ENCODE results near the gene SERPINB6.

The SERPINB6 gene

GRCh38 chr6:2986722-2987221, 15.4 kb upstream of the SERPINB6 start:
- H3K9me3 ChIP-seq (ENCODE audit: low read depth, low read length): no peaks in the 10 kb centered on the region
- no peak overlapping the region for H3K27ac ChIP-seq
- no peaks in the 10 kb centered on the region for H3K36me3 ChIP-seq (ENCODE audit: insufficient read depth, low read length)
- DNase-seq (ENCODE audit: low read depth, low spot score): no peak
- H3K4me3 ChIP-seq: no peak overlapping the region
- TF ChIP-seq FOXP2 (optimal IDR thresholded peaks at IDR 0.05; ENCODE audit: control extremely low read depth, extremely low read length, insufficient read depth) (no peak), POLR2AphosphoS5 (IDR thresholded peaks at IDR 0.05; ENCODE audit: borderline replicate concordance, low read depth, low read length) (no peak), EZH2 (IDR thresholded peaks at IDR 0.05) (no peak)
- no peak overlapping the region for H3K9ac ChIP-seq (ENCODE audit: insufficient read length)

DNA sequence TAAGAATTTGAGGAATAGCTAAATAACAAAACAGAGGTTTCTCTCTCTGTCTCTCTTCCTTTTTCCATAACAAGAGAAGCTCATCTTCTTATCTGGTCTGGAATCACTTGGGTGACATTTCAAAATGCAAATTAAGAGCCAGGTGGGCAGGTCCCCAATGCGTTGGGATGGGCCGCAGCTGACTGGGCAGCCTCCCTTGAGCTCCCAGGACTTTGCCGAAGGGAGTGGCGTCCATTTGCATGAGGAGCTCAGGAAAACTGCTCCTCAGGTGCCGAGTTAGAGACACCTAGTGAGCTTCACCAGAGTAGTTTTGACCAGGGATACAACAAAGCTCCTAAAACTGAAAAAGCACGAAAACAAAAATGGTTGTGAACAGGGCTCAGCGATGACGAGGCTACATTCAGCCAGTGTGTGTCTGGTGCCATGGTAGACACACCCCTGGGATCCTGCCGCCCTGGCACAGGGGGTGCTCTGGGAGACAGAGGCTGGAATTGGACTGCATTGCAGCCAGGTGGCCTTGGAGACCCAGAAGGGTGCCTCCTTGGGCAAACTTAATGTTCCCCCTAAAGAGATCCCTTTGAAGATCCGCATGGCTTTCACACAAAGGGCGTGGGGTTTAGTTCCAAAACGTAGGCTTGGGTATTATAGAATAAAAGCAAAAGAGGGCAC, 13.5 kb upstream of the SERPINB6 start:
- no peaks in the 10 kb centered on the region for H3K36me3 ChIP-seq (ENCODE audit: insufficient read depth, low read length)
- no peak overlapping the region for H3K4me3 ChIP-seq
- TF ChIP-seq POLR2AphosphoS5 (IDR thresholded peaks at IDR 0.05; ENCODE audit: borderline replicate concordance, low read depth, low read length) (no peak), FOXP2 (optimal IDR thresholded peaks at IDR 0.05; ENCODE audit: control extremely low read depth, extremely low read length, insufficient read depth) (no peak), EZH2 (IDR thresholded peaks at IDR 0.05) (no peak)
- H3K27ac ChIP-seq: no peak overlapping the region
- H3K9ac ChIP-seq (ENCODE audit: insufficient read length): no peak overlapping the region
- no peak for DNase-seq (ENCODE audit: low read depth, low spot score)
- H3K9me3 ChIP-seq (ENCODE audit: low read depth, low read length): no peaks in the 10 kb centered on the region

DNA sequence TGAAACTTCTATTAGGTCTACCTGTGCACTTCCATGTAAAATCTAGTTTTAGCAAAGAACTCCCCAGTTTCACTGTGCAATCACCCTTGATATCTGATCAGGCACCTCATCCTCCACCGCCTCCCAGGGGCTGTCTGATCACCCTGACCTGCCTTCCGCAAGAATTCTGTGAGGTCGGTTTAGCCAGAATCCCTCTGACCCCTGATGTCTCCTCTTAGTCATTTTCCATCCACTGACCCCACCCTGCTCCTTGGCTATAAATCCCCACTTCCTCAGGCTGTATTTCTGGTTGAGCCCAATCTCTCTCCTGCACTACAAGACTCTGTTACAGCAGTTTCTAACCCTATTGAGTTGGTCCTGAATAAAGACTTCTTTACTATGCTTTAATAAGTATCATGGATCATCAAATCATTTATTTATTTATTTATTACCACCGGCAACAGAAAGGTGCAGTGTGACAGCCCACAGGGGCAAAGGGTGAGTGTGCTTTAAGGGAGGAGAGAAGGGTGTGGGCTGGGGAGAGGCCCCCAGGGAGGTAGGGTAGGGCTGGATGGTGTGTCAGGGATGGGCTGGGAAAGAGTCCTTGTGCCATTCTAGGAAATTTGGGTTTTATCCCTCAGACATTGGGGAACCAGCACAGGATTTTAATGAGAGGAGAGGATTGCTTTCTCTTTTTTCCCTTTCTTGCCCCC, 11.2 kb upstream of the SERPINB6 start:
- Histone ChIP-seq H3K4me3 (no peak overlapping the region), H3K36me3 (ENCODE audit: insufficient read depth, low read length) (no peaks in the 10 kb centered on the region), H3K27ac (no peak overlapping the region), H3K9me3 (ENCODE audit: low read depth, low read length) (no peaks in the 10 kb centered on the region), H3K9ac (ENCODE audit: insufficient read length) (no peak overlapping the region)
- no peak for DNase-seq (ENCODE audit: low read depth, low spot score)
- TF ChIP-seq POLR2AphosphoS5 (IDR thresholded peaks at IDR 0.05; ENCODE audit: borderline replicate concordance, low read depth, low read length): no peak
- TF ChIP-seq EZH2 (IDR thresholded peaks at IDR 0.05): no peak
- TF ChIP-seq FOXP2 (optimal IDR thresholded peaks at IDR 0.05; ENCODE audit: control extremely low read depth, extremely low read length, insufficient read depth): no peak

- Histone ChIP-seq H3K36me3 (ENCODE audit: insufficient read depth, low read length) (no peaks in the 10 kb centered on the region), H3K9me3 (ENCODE audit: low read depth, low read length) (no peaks in the 10 kb centered on the region), H3K4me3 (no peak overlapping the region), H3K9ac (ENCODE audit: insufficient read length) (no peak overlapping the region), H3K27ac (no peak overlapping the region)
- TF ChIP-seq POLR2AphosphoS5 (IDR thresholded peaks at IDR 0.05; ENCODE audit: borderline replicate concordance, low read depth, low read length) (no peak), EZH2 (IDR thresholded peaks at IDR 0.05) (no peak)
- no peak for DNase-seq (ENCODE audit: low read depth, low spot score)
These were observed 9.1 kb upstream of the SERPINB6 start for GRCh38 chr6:2980465-2980855.

- no peak for TF ChIP-seq POLR2AphosphoS5 (IDR thresholded peaks at IDR 0.05; ENCODE audit: borderline replicate concordance, low read depth, low read length)
- no peak for TF ChIP-seq FOXP2 (optimal IDR thresholded peaks at IDR 0.05; ENCODE audit: control extremely low read depth, extremely low read length, insufficient read depth)
- no peak for TF ChIP-seq EZH2 (IDR thresholded peaks at IDR 0.05)
- H3K4me3 ChIP-seq: no peak overlapping the region
- H3K9ac ChIP-seq (ENCODE audit: insufficient read length): no peak overlapping the region
- no peak overlapping the region for H3K27ac ChIP-seq
- no peaks in the 10 kb centered on the region for H3K9me3 ChIP-seq (ENCODE audit: low read depth, low read length)
- no peaks in the 10 kb centered on the region for H3K36me3 ChIP-seq (ENCODE audit: insufficient read depth, low read length)
- DNase-seq (ENCODE audit: low read depth, low spot score): no peak
These were observed 8.6 kb upstream of the SERPINB6 start for GRCh38 chr6:2979819-2980464.

DNA sequence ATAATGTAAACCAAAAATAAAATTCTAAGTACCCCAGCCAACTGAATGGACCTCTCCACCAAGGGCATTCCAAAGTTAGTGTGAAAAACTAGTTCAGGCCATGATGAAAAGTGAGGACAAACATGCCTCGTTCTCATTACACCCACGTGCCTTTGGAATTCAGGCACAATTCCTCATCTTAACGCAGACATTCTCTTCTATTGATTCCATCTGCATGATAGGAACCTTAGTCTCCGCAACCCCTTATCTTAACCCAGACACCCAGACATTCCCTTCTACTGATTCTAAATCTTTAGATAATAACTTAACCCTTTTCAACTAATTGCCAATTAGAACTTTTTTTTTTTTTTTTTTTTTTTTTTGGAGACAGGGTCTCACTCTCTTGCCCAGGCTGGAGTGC, 7.6 kb upstream of the SERPINB6 start:
- no peak overlapping the region for H3K27ac ChIP-seq
- TF ChIP-seq FOXP2 (optimal IDR thresholded peaks at IDR 0.05; ENCODE audit: control extremely low read depth, extremely low read length, insufficient read depth): no peak
- TF ChIP-seq POLR2AphosphoS5 (IDR thresholded peaks at IDR 0.05; ENCODE audit: borderline replicate concordance, low read depth, low read length): no peak
- TF ChIP-seq EZH2 (IDR thresholded peaks at IDR 0.05): no peak
- H3K9ac ChIP-seq (ENCODE audit: insufficient read length): no peak overlapping the region
- H3K9me3 ChIP-seq (ENCODE audit: low read depth, low read length): no peaks in the 10 kb centered on the region
- no peak for DNase-seq (ENCODE audit: low read depth, low spot score)
- no peaks in the 10 kb centered on the region for H3K36me3 ChIP-seq (ENCODE audit: insufficient read depth, low read length)
- no peak overlapping the region for H3K4me3 ChIP-seq

DNA sequence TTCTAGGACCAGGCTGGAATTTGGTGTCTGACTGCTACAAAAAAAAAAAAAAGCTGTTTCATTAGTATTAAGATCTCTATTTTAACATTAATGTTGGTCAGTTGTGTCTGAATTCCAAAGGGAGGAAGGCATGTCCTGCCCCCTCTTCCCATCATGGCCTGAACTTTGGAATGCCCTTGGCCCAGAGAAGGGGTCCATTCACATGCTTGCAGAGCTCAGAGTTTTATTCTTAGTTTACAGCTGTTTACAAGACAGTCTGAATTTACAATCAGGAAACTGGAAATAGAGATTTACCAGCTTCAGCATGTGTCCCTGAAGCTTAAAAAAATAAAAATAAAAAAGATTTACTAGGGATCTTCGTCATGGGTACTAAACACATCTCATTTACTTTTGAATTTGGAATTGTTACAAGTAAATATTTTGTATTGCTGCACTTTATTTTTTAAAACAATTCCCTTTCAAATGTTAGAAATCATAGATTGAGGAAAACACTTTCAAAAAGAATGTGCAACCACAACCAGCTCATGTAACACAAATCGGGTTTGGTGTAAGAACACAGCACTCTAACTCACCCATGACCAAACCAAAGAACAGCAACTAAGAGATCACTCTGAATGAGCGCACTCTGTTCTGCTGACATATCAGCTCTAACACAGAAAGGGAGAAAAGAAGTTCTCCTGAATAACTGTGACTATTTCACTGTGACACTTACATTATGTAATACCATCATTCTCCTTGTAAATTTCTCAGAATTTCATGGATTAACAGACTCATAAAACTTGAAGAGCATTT, 6.6 kb upstream of the SERPINB6 start:
- Histone ChIP-seq H3K9me3 (ENCODE audit: low read depth, low read length) (no peaks in the 10 kb centered on the region), H3K9ac (ENCODE audit: insufficient read length) (peak overlapping the region; percentile 28), H3K4me3 (0 out of 2 replicates have a peak overlapping the region, but pooled peaks have one; percentile 6), H3K27ac (peak overlapping the region; percentile 44; the same call in 1 of the 2 replicates), H3K36me3 (ENCODE audit: insufficient read depth, low read length) (no peaks in the 10 kb centered on the region)
- TF ChIP-seq FOXP2 (optimal IDR thresholded peaks at IDR 0.05; ENCODE audit: control extremely low read depth, extremely low read length, insufficient read depth) (no peak), EZH2 (IDR thresholded peaks at IDR 0.05) (no peak), POLR2AphosphoS5 (IDR thresholded peaks at IDR 0.05; ENCODE audit: borderline replicate concordance, low read depth, low read length) (no peak)
- DNase-seq (ENCODE audit: low read depth, low spot score): no peak

GRCh38 chr6:2977290-2977689, 5.9 kb upstream of the SERPINB6 start:
- H3K9ac ChIP-seq (ENCODE audit: insufficient read length): no peak overlapping the region
- H3K27ac ChIP-seq: no peak overlapping the region
- H3K9me3 ChIP-seq (ENCODE audit: low read depth, low read length): no peaks in the 10 kb centered on the region
- no peaks in the 10 kb centered on the region for H3K36me3 ChIP-seq (ENCODE audit: insufficient read depth, low read length)
- H3K4me3 ChIP-seq: no peak overlapping the region
- no peak for DNase-seq (ENCODE audit: low read depth, low spot score)
- no peak for TF ChIP-seq POLR2AphosphoS5 (IDR thresholded peaks at IDR 0.05; ENCODE audit: borderline replicate concordance, low read depth, low read length)
- TF ChIP-seq EZH2 (IDR thresholded peaks at IDR 0.05): no peak
- TF ChIP-seq FOXP2 (optimal IDR thresholded peaks at IDR 0.05; ENCODE audit: control extremely low read depth, extremely low read length, insufficient read depth): no peak
